ENCODE data around the gene MMUT. TPM values are rescaled to one million over a fixed set of nuclear protein-coding genes. Genes with fewer than 3 reads are reported as not detected.
A peak's percentile ranks its signal among the peaks of the same experiment; 100 is the strongest.

MMUT gene
- total RNA-seq, 1 experiment from 2014 or later, result 20.5 TPM

DNA sequence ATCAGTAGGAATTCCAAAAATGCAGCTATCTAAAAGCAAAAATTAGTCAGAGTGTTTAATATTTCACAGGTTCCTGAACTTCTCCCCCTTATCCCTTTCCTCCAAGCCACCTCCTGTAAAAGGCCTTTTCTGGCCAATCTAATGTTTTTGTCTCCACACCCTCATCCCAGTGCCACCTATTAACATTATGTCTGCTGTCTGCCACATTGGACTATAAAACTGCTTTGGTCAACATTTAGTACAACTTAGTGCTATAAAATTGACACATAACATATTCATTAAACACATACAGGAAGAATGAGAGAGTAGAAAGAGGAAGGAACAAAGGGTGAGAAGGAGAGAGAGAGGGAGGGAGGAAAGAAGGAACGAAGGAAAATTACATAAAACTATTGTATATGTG, 47.7 kb downstream of the MMUT start:
- no TSS peak for BruUV-seq (replicated peaks)
- intact Hi-C loops (cut with micrococcal nuclease; ENCODE audit: unreplicated experiment), result no loop called here
- TF ChIP-seq EZH2 (IDR thresholded peaks at IDR 0.05; ENCODE audit: borderline replicate concordance, low read depth, low read length, poor library complexity, severe bottlenecking), result no peak
- TF ChIP-seq, protein P1, sequence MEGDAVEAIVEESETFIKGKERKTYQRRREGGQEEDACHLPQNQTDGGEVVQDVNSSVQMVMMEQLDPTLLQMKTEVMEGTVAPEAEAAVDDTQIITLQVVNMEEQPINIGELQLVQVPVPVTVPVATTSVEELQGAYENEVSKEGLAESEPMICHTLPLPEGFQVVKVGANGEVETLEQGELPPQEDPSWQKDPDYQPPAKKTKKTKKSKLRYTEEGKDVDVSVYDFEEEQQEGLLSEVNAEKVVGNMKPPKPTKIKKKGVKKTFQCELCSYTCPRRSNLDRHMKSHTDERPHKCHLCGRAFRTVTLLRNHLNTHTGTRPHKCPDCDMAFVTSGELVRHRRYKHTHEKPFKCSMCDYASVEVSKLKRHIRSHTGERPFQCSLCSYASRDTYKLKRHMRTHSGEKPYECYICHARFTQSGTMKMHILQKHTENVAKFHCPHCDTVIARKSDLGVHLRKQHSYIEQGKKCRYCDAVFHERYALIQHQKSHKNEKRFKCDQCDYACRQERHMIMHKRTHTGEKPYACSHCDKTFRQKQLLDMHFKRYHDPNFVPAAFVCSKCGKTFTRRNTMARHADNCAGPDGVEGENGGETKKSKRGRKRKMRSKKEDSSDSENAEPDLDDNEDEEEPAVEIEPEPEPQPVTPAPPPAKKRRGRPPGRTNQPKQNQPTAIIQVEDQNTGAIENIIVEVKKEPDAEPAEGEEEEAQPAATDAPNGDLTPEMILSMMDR (conservative IDR thresholded peaks at IDR 0.05; ENCODE audit: low read depth, low read length), result no peak
- Histone ChIP-seq H3K36me3 (ENCODE audit: insufficient read depth, low read length, poor library complexity, severe bottlenecking) (no peaks in the 10 kb centered on the region), H3K4me1 (ENCODE audit: insufficient read depth, low read length, poor library complexity, severe bottlenecking) (peaks cover 2% of the 10 kb centered on the region), H3K27ac (ENCODE audit: low read depth, low read length, poor library complexity, severe bottlenecking) (no peak overlapping the region), H3K4me3 (ENCODE audit: low read depth, low read length, poor library complexity, severe bottlenecking) (no peak overlapping the region), H3K27me3 (replicated peaks; ENCODE audit: insufficient read depth, low read depth, low read length, poor library complexity) (no peaks in the 10 kb centered on the region), H3K9me3 (ENCODE audit: low read depth, low read length, poor library complexity, severe bottlenecking) (peaks cover 5% of the 10 kb centered on the region)
- peak; percentile 1 for DNase-seq (ENCODE audit: low spot score)
- ChIA-PET CTCF (no interaction called here), POLR2A (ENCODE audit: low non-redundant PET) (no interaction called here)

DNA sequence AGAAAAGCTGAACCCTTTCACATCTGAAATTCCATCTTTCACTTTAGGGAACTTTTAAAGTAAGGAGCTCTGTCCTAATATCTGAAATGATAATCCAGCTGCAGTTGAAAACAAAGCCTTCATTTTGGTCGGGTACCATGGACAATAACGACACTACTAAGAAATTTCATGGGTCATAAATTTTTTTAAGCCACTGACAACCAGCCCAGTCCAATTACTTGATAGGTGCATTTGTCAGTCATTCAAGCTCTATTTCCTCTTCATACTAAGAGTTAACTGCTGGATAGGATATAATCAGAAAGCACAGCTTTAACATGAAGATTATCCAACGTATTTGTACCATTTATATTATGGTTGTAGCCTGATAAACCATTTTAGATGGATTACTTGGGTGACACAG, 52.5 kb downstream of the MMUT start:
- no peak for TF ChIP-seq EZH2 (IDR thresholded peaks at IDR 0.05; ENCODE audit: borderline replicate concordance, low read depth, low read length, poor library complexity, severe bottlenecking)
- TF ChIP-seq, protein P1 (conservative IDR thresholded peaks at IDR 0.05; ENCODE audit: low read depth, low read length), result no peak
- POLR2A ChIA-PET (ENCODE audit: low non-redundant PET), result interaction anchor here (0.7 kb wide), 1 partner anchor 34 kb away, joined by 6 read pairs; no protein-coding TSS in a partner anchor
- Histone ChIP-seq H3K4me3 (ENCODE audit: low read depth, low read length, poor library complexity, severe bottlenecking) (peak overlapping the region; percentile 14), H3K36me3 (ENCODE audit: insufficient read depth, low read length, poor library complexity, severe bottlenecking) (no peaks in the 10 kb centered on the region), H3K27me3 (replicated peaks; ENCODE audit: insufficient read depth, low read depth, low read length, poor library complexity) (no peaks in the 10 kb centered on the region), H3K4me1 (ENCODE audit: insufficient read depth, low read length, poor library complexity, severe bottlenecking) (peaks cover 6% of the 10 kb centered on the region), H3K9me3 (ENCODE audit: low read depth, low read length, poor library complexity, severe bottlenecking) (peaks cover 5% of the 10 kb centered on the region), H3K27ac (ENCODE audit: low read depth, low read length, poor library complexity, severe bottlenecking) (peak overlapping the region; percentile 57)
- DNase-seq (ENCODE audit: low spot score), result peak; percentile 53
- CTCF ChIA-PET, result interaction anchor here (0.7 to 1.6 kb wide), 9 partner anchors 12 to 1779 kb away, joined by 3 to 16 read pairs (median 4); no protein-coding TSS in a partner anchor
- intact Hi-C loops (cut with micrococcal nuclease; ENCODE audit: unreplicated experiment), result loop anchor here (1.0 to 5.0 kb wide), 2 partner anchors 337 to 1623 kb away; no protein-coding TSS in a partner anchor
- BruUV-seq (replicated peaks), result no TSS peak

DNA sequence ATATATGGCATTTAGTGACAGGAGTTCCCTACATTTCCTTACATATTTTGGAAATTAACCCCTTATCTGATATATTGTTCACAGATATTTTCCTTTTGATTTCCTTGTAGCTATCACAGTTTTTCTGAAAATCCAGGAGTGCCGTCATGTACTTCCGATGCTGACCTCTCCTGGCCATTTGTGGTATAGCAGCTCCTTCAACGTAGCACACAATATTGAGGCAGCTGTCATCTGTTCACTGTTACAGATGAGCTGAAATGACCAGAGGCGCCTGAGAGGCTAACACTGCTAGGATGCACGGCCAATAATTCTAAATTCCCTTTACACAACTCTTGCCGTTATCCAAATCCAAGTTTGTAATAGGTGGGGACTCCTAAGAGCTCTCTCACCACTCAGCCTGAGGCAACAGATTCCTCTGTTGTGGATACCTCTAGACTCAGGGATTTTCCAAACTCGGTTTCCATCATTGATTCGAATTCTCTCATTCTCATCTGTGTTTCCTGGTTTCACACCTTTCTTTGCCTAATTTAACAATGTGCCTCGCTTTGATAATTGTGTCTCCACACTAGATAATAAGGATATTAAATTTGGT, 53.0 kb downstream of the MMUT start:
- Histone ChIP-seq H3K36me3 (ENCODE audit: insufficient read depth, low read length, poor library complexity, severe bottlenecking) (no peaks in the 10 kb centered on the region), H3K9me3 (ENCODE audit: low read depth, low read length, poor library complexity, severe bottlenecking) (peaks cover 5% of the 10 kb centered on the region), H3K4me1 (ENCODE audit: insufficient read depth, low read length, poor library complexity, severe bottlenecking) (peaks cover 6% of the 10 kb centered on the region), H3K27me3 (replicated peaks; ENCODE audit: insufficient read depth, low read depth, low read length, poor library complexity) (no peaks in the 10 kb centered on the region), H3K4me3 (ENCODE audit: low read depth, low read length, poor library complexity, severe bottlenecking) (peak overlapping the region; percentile 14), H3K27ac (ENCODE audit: low read depth, low read length, poor library complexity, severe bottlenecking) (peak overlapping the region; percentile 57)
- ChIA-PET POLR2A (ENCODE audit: low non-redundant PET) (interaction anchor here (0.6 to 0.7 kb wide), 2 partner anchors 33 to 48 kb away, joined by 4 to 6 read pairs; no protein-coding TSS in a partner anchor), CTCF (interaction anchor here (0.5 to 1.6 kb wide), 10 partner anchors 10 to 1778 kb away, joined by 3 to 16 read pairs (median 4); no protein-coding TSS in a partner anchor)
- no TSS peak for BruUV-seq (replicated peaks)
- no peak for TF ChIP-seq EZH2 (IDR thresholded peaks at IDR 0.05; ENCODE audit: borderline replicate concordance, low read depth, low read length, poor library complexity, severe bottlenecking)
- TF ChIP-seq, protein P1 (conservative IDR thresholded peaks at IDR 0.05; ENCODE audit: low read depth, low read length), result peak; percentile 89
- peak; percentile 84 for DNase-seq (ENCODE audit: low spot score)
- intact Hi-C loops (cut with micrococcal nuclease; ENCODE audit: unreplicated experiment), result loop anchor here (1.0 to 5.0 kb wide), 2 partner anchors 337 to 1623 kb away; no protein-coding TSS in a partner anchor

Data from A673 (cell line).